IPS-18c (cell line): Measurements from ENCODE around the gene SNX3.
"Not testable (repeated sequence)": the region's sequence is repeated elsewhere in the genome, so short reads cannot be mapped to it uniquely, and the experiment has no call there.

Experiments used
- H3K4me3 ChIP-seq: 2 replicates; pipeline ENCODE4 v1.7.0; 2013; ENCODE audit warnings: low read depth, mild to moderate bottlenecking, low read length, moderate library complexity; ENCODE audit not compliant: insufficient read depth
- H3K9me3 ChIP-seq: one replicate; pipeline ENCODE4 v1.6.1; 2013; ENCODE audit warnings: mild to moderate bottlenecking, low read length, moderate library complexity; ENCODE audit not compliant: control insufficient read depth, insufficient read depth

The SNX3 gene

GRCh38 chr6:108275976-108276375, 15.1 kb upstream of the SNX3 start:
- H3K9me3 ChIP-seq, result no peaks in the 10 kb centered on the region
- no peak overlapping the region for H3K4me3 ChIP-seq

GRCh38 chr6:108274546-108274945, 13.7 kb upstream of the SNX3 start:
- no peaks in the 10 kb centered on the region for H3K9me3 ChIP-seq
- H3K4me3 ChIP-seq, result no peak overlapping the region

- H3K4me3 ChIP-seq, H3K9me3 ChIP-seq: not testable (repeated sequence)
Observed at GRCh38 chr6:108269955-108270354, 9.1 kb upstream of the SNX3 start.

GRCh38 chr6:108268845-108269244, 8.0 kb upstream of the SNX3 start:
- Histone ChIP-seq H3K9me3 (no peaks in the 10 kb centered on the region), H3K4me3 (no peak overlapping the region)

GRCh38 chr6:108263371-108263770, 2.5 kb upstream of the SNX3 start:
- Histone ChIP-seq H3K9me3 (no peaks in the 10 kb centered on the region), H3K4me3 (no peak overlapping the region)

GRCh38 chr6:108260126-108260808, 573 bp downstream of the SNX3 start:
- Histone ChIP-seq H3K9me3 (no peaks in the 10 kb centered on the region), H3K4me3 (peak overlapping the region; percentile 92)

GRCh38 chr6:108254433-108255410, 6.1 kb downstream of the SNX3 start:
- Histone ChIP-seq H3K4me3 (no peak overlapping the region), H3K9me3 (no peaks in the 10 kb centered on the region)

GRCh38 chr6:108253241-108253640, 7.6 kb downstream of the SNX3 start:
- Histone ChIP-seq H3K9me3 (no peaks in the 10 kb centered on the region), H3K4me3 (no peak overlapping the region)

GRCh38 chr6:108252055-108252454, 8.8 kb downstream of the SNX3 start:
- H3K4me3 ChIP-seq, result no peak overlapping the region

GRCh38 chr6:108251252-108251651, 9.6 kb downstream of the SNX3 start:
- no peaks in the 10 kb centered on the region for H3K9me3 ChIP-seq
- H3K4me3 ChIP-seq, result no peak overlapping the region

More at GRCh38 chr6:108252055-108252454, 8.8 kb downstream of the SNX3 start:
- H3K9me3 ChIP-seq, result no peaks in the 10 kb centered on the region

- no peaks in the 10 kb centered on the region for H3K9me3 ChIP-seq
- H3K4me3 ChIP-seq, result no peak overlapping the region
Observed at GRCh38 chr6:108250240-108250866, 10.5 kb downstream of the SNX3 start.

- H3K9me3 ChIP-seq, result no peaks in the 10 kb centered on the region
- no peak overlapping the region for H3K4me3 ChIP-seq
Observed at GRCh38 chr6:108247965-108248536, 12.8 kb downstream of the SNX3 start.

GRCh38 chr6:108245095-108245494, 15.7 kb downstream of the SNX3 start:
- not testable (repeated sequence) for H3K9me3 ChIP-seq, H3K4me3 ChIP-seq

- Histone ChIP-seq H3K4me3 (no peak overlapping the region), H3K9me3 (peaks cover 3% of the 10 kb centered on the region)
Observed at GRCh38 chr6:108243836-108244235, 17.0 kb downstream of the SNX3 start.

- Histone ChIP-seq H3K9me3 (peaks cover 3% of the 10 kb centered on the region), H3K4me3 (no peak overlapping the region)
Observed at GRCh38 chr6:108242721-108243120, 18.1 kb downstream of the SNX3 start.

- peaks cover 3% of the 10 kb centered on the region for H3K9me3 ChIP-seq
- H3K4me3 ChIP-seq, result no peak overlapping the region
Observed at GRCh38 chr6:108242259-108242658, 18.6 kb downstream of the SNX3 start.

- Histone ChIP-seq H3K9me3 (peaks cover 3% of the 10 kb centered on the region), H3K4me3 (no peak overlapping the region)
Observed at GRCh38 chr6:108238322-108238721, 22.5 kb downstream of the SNX3 start.
